H1 (cell line): Measurements from ENCODE around the gene SPDYE4. TPM values are rescaled to one million over a fixed set of nuclear protein-coding genes. Genes with fewer than 3 reads are reported as not detected.

Experiments used
- CTCF ChIA-PET: fragments of 300-600 bp; sonication (Branson Sonifier 250); formaldehyde crosslinking; loops from one replicate; lab custom pipeline; 2021; ENCODE audit not compliant: partially characterized antibody; lab: Charles Lee
- POLR2A ChIA-PET: fragments of 300-600 bp; sonication (Branson Sonifier 250); formaldehyde crosslinking; loops from one replicate; lab custom pipeline; 2021; ENCODE audit warnings: inconsistent platforms; ENCODE audit not compliant: partially characterized antibody; lab: Charles Lee
- DNase-seq, 2 experiments: peaks; one replicate each; pipeline versions ENCODE4 v3.0.0 to v3.0.0-alpha.2; 2010 to 2022; ENCODE audit warnings: low spot score in 2 of 2, low read depth in 1 of 2, mixed read lengths in 1 of 2
- FAIRE-seq: peaks from 2 replicates; lab custom pipeline; 2011; peaks lifted over from hg19 to GRCh38; lab: Jason Lieb, UNC
- H2AFZ ChIP-seq: 2 replicates; pipeline ENCODE4 v1.8.1; 2012; ENCODE audit warnings: low read length, inconsistent platforms
- H2AK5ac ChIP-seq: 2 replicates; pipeline ENCODE4 v1.6.1; 2013; ENCODE audit warnings: low read depth, low read length
- H2BK120ac ChIP-seq: replicated peaks from 2 replicates; pipeline ENCODE3; 2013; ENCODE audit warnings: low read depth, low read length, inconsistent platforms
- H2BK12ac ChIP-seq: 2 replicates; pipeline ENCODE4 v1.6.1; 2013; ENCODE audit warnings: low read depth, low read length
- H2BK15ac ChIP-seq: 2 replicates; pipeline ENCODE4 v1.6.1; 2013; ENCODE audit warnings: low read length
- H2BK20ac ChIP-seq: 2 replicates; pipeline ENCODE4 v1.6.1; 2013; ENCODE audit warnings: low read length
- H2BK5ac ChIP-seq: 2 replicates; pipeline ENCODE4 v1.6.1; 2013; ENCODE audit warnings: low read depth, low read length
- H3K14ac ChIP-seq: 2 replicates; pipeline ENCODE4 v1.6.1; 2013; ENCODE audit warnings: inconsistent platforms; ENCODE audit not compliant: insufficient read length
- H3K18ac ChIP-seq: 2 replicates; pipeline ENCODE4 v1.6.1; 2013; ENCODE audit warnings: low read length; ENCODE audit errors: extremely low read depth
- H3K23ac ChIP-seq: 2 replicates; pipeline ENCODE4 v1.6.1; 2013; ENCODE audit warnings: inconsistent platforms; ENCODE audit not compliant: insufficient read length
- H3K23me2 ChIP-seq: 2 replicates; pipeline ENCODE4 v1.6.1; 2013; ENCODE audit warnings: low read depth, low read length
- H3K27ac ChIP-seq: 2 replicates; pipeline ENCODE4 v1.6.1; 2011; ENCODE audit warnings: low read depth, low read length, inconsistent platforms
- H3K27me3 ChIP-seq, 4 experiments: replicated peaks in 1 of 4; 1 replicate in 1 of 4; 2 replicates in 3 of 4; pipeline versions ENCODE4 v1.6.1 to v1.8.1; 2011 to 2013; ENCODE audit warnings: low read length in 3 of 4, mild to moderate bottlenecking in 3 of 4, inconsistent platforms in 2 of 4, mixed read lengths in 2 of 4, moderate library complexity in 1 of 4; ENCODE audit not compliant: control insufficient read depth in 3 of 4, insufficient read depth in 3 of 4; ENCODE audit errors: extremely low read depth in 1 of 4
- H3K36me3 ChIP-seq, 4 experiments: 2 replicates each; pipeline versions ENCODE4 v1.6.1 to v1.8.1; 2011 to 2013; ENCODE audit warnings: mild to moderate bottlenecking in 4 of 4, low read length in 3 of 4, moderate library complexity in 2 of 4, control low read depth in 1 of 4, inconsistent platforms in 1 of 4; ENCODE audit not compliant: insufficient read depth in 4 of 4, control insufficient read depth in 2 of 4
- H3K4ac ChIP-seq: replicated peaks from 2 replicates; pipeline ENCODE3; 2013; ENCODE audit warnings: low read length, low read depth, mixed read lengths, inconsistent platforms; ENCODE audit not compliant: insufficient read length
- H3K4me1 ChIP-seq, 4 experiments: replicated peaks in 1 of 4; 1 replicate in 1 of 4; 2 replicates in 3 of 4; pipeline versions ENCODE4 v1.6.1 to v1.8.1; 2011 to 2013; ENCODE audit warnings: low read length in 3 of 4, inconsistent platforms in 2 of 4, mixed read lengths in 1 of 4; ENCODE audit not compliant: insufficient read depth in 4 of 4, control insufficient read depth in 3 of 4
- H3K4me2 ChIP-seq, 2 experiments: 2 replicates each; pipeline versions ENCODE4 v1.6.1 to v1.8.1; 2011 to 2013; ENCODE audit warnings: low read depth in 2 of 2, low read length in 2 of 2, control low read depth in 1 of 2, inconsistent platforms in 1 of 2, mild to moderate bottlenecking in 1 of 2; ENCODE audit not compliant: insufficient read depth in 1 of 2
- H3K4me3 ChIP-seq, 4 experiments: fragments of 200-600, 300-600 bp in 1 of 4; sonication (generic), shearing (Covaris generic), sonication (Bioruptor Twin) in 1 of 4; 2 replicates each; pipeline versions ENCODE4 v1.5.1 to v1.8.1; 2011 to 2016; ENCODE audit warnings: low read length in 4 of 4, low read depth in 3 of 4, control low read depth in 2 of 4, inconsistent platforms in 2 of 4, mild to moderate bottlenecking in 2 of 4, mixed read lengths in 1 of 4, moderate library complexity in 1 of 4; ENCODE audit not compliant: insufficient read depth in 2 of 4; ENCODE audit errors: extremely low read depth in 1 of 4
- H3K56ac ChIP-seq: replicated peaks from 2 replicates; pipeline ENCODE3; 2013; ENCODE audit warnings: low read depth, mild to moderate bottlenecking, mixed read lengths, low read length, inconsistent platforms; ENCODE audit not compliant: insufficient read length
- H3K79me1 ChIP-seq: 2 replicates; pipeline ENCODE4 v1.6.1; 2013; ENCODE audit warnings: low read depth, low read length, control low read depth
- H3K79me2 ChIP-seq, 2 experiments: 2 replicates each; pipeline versions ENCODE4 v1.6.1 to v1.8.1; 2012 to 2013; ENCODE audit warnings: low read length in 2 of 2, mild to moderate bottlenecking in 2 of 2, inconsistent platforms in 1 of 2; ENCODE audit not compliant: insufficient read depth in 2 of 2, control insufficient read depth in 1 of 2
- H3K9ac ChIP-seq, 4 experiments: replicated peaks in 1 of 4; 1 replicate in 1 of 4; 2 replicates in 3 of 4; pipeline versions ENCODE4 v1.6.1 to v1.8.1; 2011 to 2013; ENCODE audit warnings: low read depth in 3 of 4, low read length in 3 of 4, control low read depth in 2 of 4, mild to moderate bottlenecking in 2 of 4, moderate library complexity in 2 of 4, inconsistent platforms in 1 of 4; ENCODE audit errors: extremely low read depth in 1 of 4
- H3K9me3 ChIP-seq, 2 experiments: 2 replicates each; pipeline versions ENCODE4 v1.6.1 to v1.8.1; 2012 to 2013; ENCODE audit warnings: mild to moderate bottlenecking in 2 of 2, moderate library complexity in 2 of 2, control low read depth in 1 of 2, inconsistent platforms in 1 of 2, low read depth in 1 of 2, low read length in 1 of 2, mixed read lengths in 1 of 2; ENCODE audit not compliant: insufficient read depth in 2 of 2
- H4K20me1 ChIP-seq, 2 experiments: replicated peaks in 1 of 2; 2 replicates each; pipeline versions ENCODE3 to v1.8.1; 2011 to 2013; ENCODE audit warnings: inconsistent platforms in 2 of 2, low read length in 2 of 2, mild to moderate bottlenecking in 1 of 2; ENCODE audit not compliant: insufficient read depth in 2 of 2, control insufficient read depth in 1 of 2
- H4K5ac ChIP-seq: 2 replicates; pipeline ENCODE4 v1.6.1; 2013; ENCODE audit warnings: low read length, low read depth, mixed read lengths, inconsistent platforms; ENCODE audit not compliant: insufficient read length
- H4K8ac ChIP-seq: 2 replicates; pipeline ENCODE4 v1.8.0; 2013; ENCODE audit warnings: mild to moderate bottlenecking, moderate library complexity, low read length, inconsistent platforms; ENCODE audit not compliant: insufficient read depth; ENCODE audit errors: extremely low read depth
- H4K91ac ChIP-seq: replicated peaks from 2 replicates; pipeline ENCODE3; 2013; ENCODE audit warnings: low read length, mixed read lengths, inconsistent platforms; ENCODE audit not compliant: insufficient read length
- CBX5 ChIP-seq: fragments of 300-800, 300-1000 bp; sonication (generic); IDR thresholded peaks from 2 replicates; pipeline ENCODE4 v1.7.1; 2016; ENCODE audit warnings: antibody characterized with exemption, low read length, low read depth
- CBX8 ChIP-seq: fragments of 300-800, 300-1000 bp; sonication (generic); IDR thresholded peaks from 2 replicates; pipeline ENCODE4 v1.7.1; 2016; ENCODE audit warnings: low read depth, low read length, borderline replicate concordance
- CHD2 ChIP-seq: IDR thresholded peaks from 2 replicates; pipeline ENCODE4 v1.6.1; 2012; ENCODE audit warnings: low read length, improper control_type of control experiment
- CREB1 ChIP-seq: IDR thresholded peaks from 2 replicates; pipeline ENCODE4 v1.6.1; 2012; ENCODE audit warnings: inconsistent platforms
- EP300 ChIP-seq, 2 experiments: IDR thresholded peaks; 1 replicate in 1 of 2; 2 replicates in 1 of 2; pipeline ENCODE4 v1.6.1; 2011 to 2012; ENCODE audit warnings: low read depth in 2 of 2, low read length in 2 of 2, mild to moderate bottlenecking in 2 of 2, borderline replicate concordance in 1 of 2, inconsistent platforms in 1 of 2, moderate library complexity in 1 of 2
- MAFK ChIP-seq: IDR thresholded peaks from 2 replicates; pipeline ENCODE4 v1.6.1; 2012; ENCODE audit warnings: low read depth, mild to moderate bottlenecking, improper control_type of control experiment, low read length
- PHF8 ChIP-seq: fragments of 200-600 bp; sonication (generic); conservative IDR thresholded peaks from 2 replicates; pipeline ENCODE4 v1.7.1; 2012; ENCODE audit warnings: low read depth, mild to moderate bottlenecking, inconsistent platforms, low read length, moderate library complexity
- POLR2AphosphoS5 ChIP-seq: IDR thresholded peaks from 2 replicates; pipeline ENCODE4 v1.6.1; 2011; ENCODE audit warnings: low read depth, low read length
- RFX5 ChIP-seq: IDR thresholded peaks from 2 replicates; pipeline ENCODE4 v1.6.1; 2011; ENCODE audit warnings: low read depth, low read length, improper control_type of control experiment, borderline replicate concordance
- RXRA ChIP-seq: IDR thresholded peaks from 2 replicates; pipeline ENCODE4 v1.6.1; 2011; ENCODE audit warnings: low read depth, mild to moderate bottlenecking, low read length, moderate library complexity; ENCODE audit not compliant: insufficient read depth
- SIX5 ChIP-seq: IDR thresholded peaks from 2 replicates; pipeline ENCODE4 v1.6.1; 2011; ENCODE audit warnings: mild to moderate bottlenecking, low read depth, low read length
- SP2 ChIP-seq: IDR thresholded peaks from 2 replicates; pipeline ENCODE4 v1.6.1; 2012; ENCODE audit warnings: mild to moderate bottlenecking, low read length, inconsistent platforms
- SP4 ChIP-seq: IDR thresholded peaks from 2 replicates; pipeline ENCODE4 v1.6.1; 2012; ENCODE audit warnings: low read length, inconsistent platforms
- TAF1 ChIP-seq: IDR thresholded peaks from 2 replicates; pipeline ENCODE4 v1.6.1; 2011; ENCODE audit warnings: mild to moderate bottlenecking, low read depth, low read length
- WGBS, 2 experiments: shearing (Covaris generic) in 1 of 2; methylation state at CpG; one replicate each; pipeline versions ENCODE4 v1.1.6 to v1.1.7; 2013 to 2015; ENCODE audit warnings: low lambda C conversion rate in 2 of 2, mixed read lengths in 2 of 2, inconsistent platforms in 1 of 2, low coverage in 1 of 2, missing lambda C conversion rate in 1 of 2; ENCODE audit not compliant: insufficient replicate concordance in 2 of 2, insufficient coverage in 1 of 2, insufficient read length in 1 of 2; ENCODE audit errors: extremely low coverage in 1 of 2, missing lambda C conversion rate in 1 of 2; 5-methylcytosine and 5-hydroxymethylcytosine counted together
- polyA plus RNA-seq, 7 experiments: library from polyadenylated mRNA; depleted of rRNA in 3 of 7; stranded (reverse) in 5 of 7; unstranded in 2 of 7; fragments of >200 nt in 5 of 7; fragments of 200-250 nt in 2 of 7; gene quantifications; 1 replicate in 5 of 7; 2 replicates in 1 of 7; 4 replicates in 1 of 7; pipeline versions ENCODE4 v1.2.1 to v1.2.3, GENCODE V29; 2011 to 2013; ENCODE audit warnings: missing spikeins in 2 of 7, mixed read lengths in 2 of 7
- total RNA-seq: library from RNA; stranded (reverse); fragmentation: NEBNext Ultra II Directional; extraction: Animal tissue kit (Norgen Biotek cat#: 25700); gene quantifications from 2 replicates; pipeline ENCODE4 v1.2.1, GENCODE V29; 2021

The SPDYE4 gene
- total and polyA plus RNA-seq, 2 of the 8 experiments (the other 6 are each of a cell fraction or from before 2014, with no cell fraction given): not detected

DNA sequence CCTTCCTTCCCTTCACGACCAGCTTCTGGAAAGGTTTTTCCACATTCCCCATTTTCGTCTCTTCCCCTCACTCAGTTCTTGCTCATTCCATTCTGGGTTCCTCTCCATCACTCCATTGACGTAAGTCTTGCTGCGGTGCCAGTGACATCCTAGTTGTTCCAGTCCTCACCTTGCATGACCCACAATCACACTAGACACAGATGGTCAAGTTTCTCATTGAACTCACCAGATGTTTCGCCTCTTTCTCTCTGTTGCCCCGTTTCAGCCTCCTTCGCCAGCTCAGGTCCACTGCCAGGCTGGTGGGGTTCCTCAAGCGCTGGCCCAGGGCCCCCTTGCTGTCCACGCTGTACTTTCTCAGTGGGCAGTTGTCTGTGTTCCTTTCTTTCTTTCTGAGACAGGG is 57.1 kb downstream of the SPDYE4 start:
- H3K79me1 ChIP-seq: no peaks in the 10 kb centered on the region; the same call in 1 of the 2 replicates
- H3K27me3 ChIP-seq: no peaks in the 10 kb centered on the region
- peaks cover 0 to 6% of the 10 kb centered on the region in 2 experiments; a peak in 1 of 4 replicates for H3K9me3 ChIP-seq
- no peaks in the 10 kb centered on the region for H3K36me3 ChIP-seq
- H3K56ac ChIP-seq: no peak overlapping the region
- no peaks in the 10 kb centered on the region for H3K23me2 ChIP-seq
- no peak overlapping the region for H4K5ac ChIP-seq
- FAIRE-seq (no peak), DNase-seq (no peak)
- no peak overlapping the region for H2BK120ac ChIP-seq
- H3K4me1 ChIP-seq: peaks cover 12 to 24% (median 18%) of the 10 kb centered on the region in 4 experiments; a peak in 6 of 7 replicates
- H2AFZ ChIP-seq: no peak overlapping the region
- no peak overlapping the region for H3K27ac ChIP-seq
- H3K23ac ChIP-seq: no peak overlapping the region
- H3K4me3 ChIP-seq: no peak overlapping the region
- no peak overlapping the region for H4K91ac ChIP-seq
- H3K18ac ChIP-seq: no peak overlapping the region
- H2AK5ac ChIP-seq: no peak overlapping the region
- H2BK5ac ChIP-seq: no peak overlapping the region
- H2BK12ac ChIP-seq: no peak overlapping the region
- WGBS, 2 experiments: 87% methylated on average over 9 of the region's 9 CpGs; no CpG with 5 or more reads in 1 of the 2 experiments
- H3K14ac ChIP-seq: no peak overlapping the region
- no peak overlapping the region for H3K9ac ChIP-seq
- H3K4ac ChIP-seq: no peak overlapping the region
- no peak overlapping the region for H2BK15ac ChIP-seq
- H4K8ac ChIP-seq: no peak overlapping the region
- H2BK20ac ChIP-seq: no peak overlapping the region
- no peak overlapping the region for H3K4me2 ChIP-seq
- no peak for TF ChIP-seq POLR2AphosphoS5
- no peak for TF ChIP-seq RFX5
- TF ChIP-seq SIX5: no peak
- no peak for TF ChIP-seq RXRA
- no peak for TF ChIP-seq MAFK
- no peak for TF ChIP-seq PHF8
- TF ChIP-seq CBX8: no peak
- no peak for TF ChIP-seq SP4
- TF ChIP-seq CBX5: no peak
- no peak for TF ChIP-seq CREB1
- TF ChIP-seq TAF1: no peak
- no peak for TF ChIP-seq SP2
- no peak for TF ChIP-seq CHD2
- TF ChIP-seq EP300 (IDR thresholded peaks at IDR 0.05; ENCODE audit: borderline replicate concordance in 1 of 2, low read depth in 2 of 2, low read length in 2 of 2): no peak
- TF ChIP-seq, all 59 proteins: peak for 0
- H3K79me2 ChIP-seq: no peaks in the 10 kb centered on the region
- ChIA-PET CTCF (no interaction called here), POLR2A (no interaction called here)
- H4K20me1 ChIP-seq: no peaks in the 10 kb centered on the region
